ENCODE measurements around the gene KRT72. TPM values are rescaled to one million over a fixed set of nuclear protein-coding genes. Genes with fewer than 3 reads are reported as not detected.

Gene KRT72
- total RNA-seq, 1 experiment from 2014 or later: not detected

- BruUV-seq (replicated peaks): no TSS peak
- ChIA-PET CTCF (no interaction called here), POLR2A (ENCODE audit: unreplicated experiment) (no interaction called here)
- no peak overlapping the region for H3K4me2 ChIP-seq (ENCODE audit: low read length)
- no peaks in the 10 kb centered on the region for H3K79me2 ChIP-seq (ENCODE audit: low read length)
- peaks cover 32% of the 10 kb centered on the region for H3K27me3 ChIP-seq (ENCODE audit: low read length)
- DNase-seq (no peak), ATAC-seq (no peak)
- H3K27ac ChIP-seq (ENCODE audit: low read length): no peak overlapping the region
- no peaks in the 10 kb centered on the region for H4K20me1 ChIP-seq (ENCODE audit: low read length)
- no peak overlapping the region for H3K4me3 ChIP-seq (ENCODE audit: low read length)
- no peaks in the 10 kb centered on the region for H3K9me3 ChIP-seq (ENCODE audit: low read length)
- no peak overlapping the region for H3K9ac ChIP-seq (ENCODE audit: low read length)
- no peaks in the 10 kb centered on the region for H3F3A ChIP-seq (ENCODE audit: low read length, unreplicated experiment)
- no peak overlapping the region for H2AFZ ChIP-seq (ENCODE audit: low read length)
- intact Hi-C loops (cut with micrococcal nuclease): no loop called here
- H3K4me1 ChIP-seq (ENCODE audit: insufficient read depth, low read length): no peaks in the 10 kb centered on the region
- no peaks in the 10 kb centered on the region for H3K9me2 ChIP-seq (replicated peaks; ENCODE audit: low read length)
- H3K36me3 ChIP-seq (ENCODE audit: low read depth, low read length): no peaks in the 10 kb centered on the region
- TF ChIP-seq, protein P1, sequence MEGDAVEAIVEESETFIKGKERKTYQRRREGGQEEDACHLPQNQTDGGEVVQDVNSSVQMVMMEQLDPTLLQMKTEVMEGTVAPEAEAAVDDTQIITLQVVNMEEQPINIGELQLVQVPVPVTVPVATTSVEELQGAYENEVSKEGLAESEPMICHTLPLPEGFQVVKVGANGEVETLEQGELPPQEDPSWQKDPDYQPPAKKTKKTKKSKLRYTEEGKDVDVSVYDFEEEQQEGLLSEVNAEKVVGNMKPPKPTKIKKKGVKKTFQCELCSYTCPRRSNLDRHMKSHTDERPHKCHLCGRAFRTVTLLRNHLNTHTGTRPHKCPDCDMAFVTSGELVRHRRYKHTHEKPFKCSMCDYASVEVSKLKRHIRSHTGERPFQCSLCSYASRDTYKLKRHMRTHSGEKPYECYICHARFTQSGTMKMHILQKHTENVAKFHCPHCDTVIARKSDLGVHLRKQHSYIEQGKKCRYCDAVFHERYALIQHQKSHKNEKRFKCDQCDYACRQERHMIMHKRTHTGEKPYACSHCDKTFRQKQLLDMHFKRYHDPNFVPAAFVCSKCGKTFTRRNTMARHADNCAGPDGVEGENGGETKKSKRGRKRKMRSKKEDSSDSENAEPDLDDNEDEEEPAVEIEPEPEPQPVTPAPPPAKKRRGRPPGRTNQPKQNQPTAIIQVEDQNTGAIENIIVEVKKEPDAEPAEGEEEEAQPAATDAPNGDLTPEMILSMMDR (conservative IDR thresholded peaks at IDR 0.05; ENCODE audit: low read depth, low read length): no peak
- no peak for TF ChIP-seq EZH2phosphoT487 (IDR thresholded peaks at IDR 0.05; ENCODE audit: borderline replicate concordance, low read length)
- TF ChIP-seq EZH2 (IDR thresholded peaks at IDR 0.05; ENCODE audit: low read length, unreplicated experiment): no peak
Measured at GRCh38 chr12:52636592-52637258, 35.5 kb upstream of the KRT72 start.

- TF ChIP-seq, protein P1 (conservative IDR thresholded peaks at IDR 0.05; ENCODE audit: low read depth, low read length): no peak
- no peak for TF ChIP-seq EZH2 (IDR thresholded peaks at IDR 0.05; ENCODE audit: low read length, unreplicated experiment)
- no peak for TF ChIP-seq EZH2phosphoT487 (IDR thresholded peaks at IDR 0.05; ENCODE audit: borderline replicate concordance, low read length)
- BruUV-seq (replicated peaks): no TSS peak
- H3K4me3 ChIP-seq (ENCODE audit: low read length): no peak overlapping the region
Measured at GRCh38 chr12:52636189-52636588, 34.9 kb upstream of the KRT72 start.

DNA sequence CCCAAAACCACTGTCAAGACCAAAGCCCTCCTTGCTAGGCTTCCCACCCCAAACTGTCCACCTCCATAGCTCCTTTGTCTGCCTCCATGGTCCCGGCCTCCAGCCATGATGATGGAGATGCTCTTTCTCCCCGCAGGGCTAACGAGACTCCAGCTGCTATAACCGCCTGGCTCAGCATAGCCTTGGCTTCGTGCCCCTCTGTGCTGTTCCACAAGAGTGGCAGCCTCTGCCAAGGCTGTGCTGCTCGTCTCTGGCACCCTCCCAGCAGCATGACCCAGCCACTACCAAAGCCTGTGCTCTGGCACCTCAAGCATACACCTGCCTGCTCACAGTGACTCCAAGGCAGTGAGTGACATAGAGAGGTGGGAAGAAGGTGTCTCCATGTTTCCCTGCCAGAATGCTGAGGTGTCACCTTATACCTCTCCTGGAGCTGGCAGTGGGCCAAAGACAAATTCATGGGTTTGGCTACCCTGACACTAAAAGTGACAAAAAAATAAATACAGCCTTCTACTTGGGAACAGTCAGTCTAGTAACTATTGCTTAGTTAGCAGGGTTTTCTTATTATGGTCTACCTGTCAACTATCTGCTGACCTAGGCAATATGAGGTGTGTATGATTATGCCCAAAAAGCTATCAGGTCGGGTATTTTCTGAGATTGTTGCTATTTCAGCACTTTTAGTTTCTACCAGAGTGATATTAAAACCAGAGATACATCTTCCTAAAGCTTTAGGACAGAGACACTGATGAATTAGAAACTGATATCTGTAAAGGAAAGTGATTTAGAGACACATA lies 33.2 kb upstream of the KRT72 start:
- no TSS peak for BruUV-seq (replicated peaks)
- POLR2A ChIA-PET (ENCODE audit: unreplicated experiment): no interaction called here
- Histone ChIP-seq H3K9ac (ENCODE audit: low read length) (no peak overlapping the region), H3K4me2 (ENCODE audit: low read length) (no peak overlapping the region), H3K4me1 (ENCODE audit: insufficient read depth, low read length) (no peaks in the 10 kb centered on the region), H4K20me1 (ENCODE audit: low read length) (no peaks in the 10 kb centered on the region), H3K9me3 (ENCODE audit: low read length) (no peaks in the 10 kb centered on the region), H3K27ac (ENCODE audit: low read length) (no peak overlapping the region), H3K9me2 (replicated peaks; ENCODE audit: low read length) (no peaks in the 10 kb centered on the region), H3K27me3 (ENCODE audit: low read length) (peaks cover 23% of the 10 kb centered on the region; the same call in 1 of the 2 replicates), H3F3A (ENCODE audit: low read length, unreplicated experiment) (no peaks in the 10 kb centered on the region), H3K79me2 (ENCODE audit: low read length) (no peaks in the 10 kb centered on the region), H3K4me3 (ENCODE audit: low read length) (no peak overlapping the region), H2AFZ (ENCODE audit: low read length) (no peak overlapping the region), H3K36me3 (ENCODE audit: low read depth, low read length) (no peaks in the 10 kb centered on the region)
- no peak for TF ChIP-seq EZH2 (IDR thresholded peaks at IDR 0.05; ENCODE audit: low read length, unreplicated experiment)
- no peak for TF ChIP-seq EZH2phosphoT487 (IDR thresholded peaks at IDR 0.05; ENCODE audit: borderline replicate concordance, low read length)
- TF ChIP-seq, protein P1 (conservative IDR thresholded peaks at IDR 0.05; ENCODE audit: low read depth, low read length): no peak
- CTCF ChIA-PET: no interaction called here
- no peak for DNase-seq
- ATAC-seq: no peak
- intact Hi-C loops (cut with micrococcal nuclease): no loop called here

More at GRCh38 chr12:52636189-52636588, 34.9 kb upstream of the KRT72 start:
- H4K20me1 ChIP-seq (ENCODE audit: low read length): no peaks in the 10 kb centered on the region
- no peaks in the 10 kb centered on the region for H3K79me2 ChIP-seq (ENCODE audit: low read length)
- H3K27ac ChIP-seq (ENCODE audit: low read length): no peak overlapping the region
- H3K36me3 ChIP-seq (ENCODE audit: low read depth, low read length): no peaks in the 10 kb centered on the region
- peaks cover 26% of the 10 kb centered on the region for H3K27me3 ChIP-seq (ENCODE audit: low read length)
- H3K9ac ChIP-seq (ENCODE audit: low read length): no peak overlapping the region
- H3K4me2 ChIP-seq (ENCODE audit: low read length): no peak overlapping the region
- H2AFZ ChIP-seq (ENCODE audit: low read length): no peak overlapping the region
- no peaks in the 10 kb centered on the region for H3K4me1 ChIP-seq (ENCODE audit: insufficient read depth, low read length)
- no peaks in the 10 kb centered on the region for H3F3A ChIP-seq (ENCODE audit: low read length, unreplicated experiment)
- ATAC-seq: no peak
- no peak for DNase-seq
- H3K9me3 ChIP-seq (ENCODE audit: low read length): no peaks in the 10 kb centered on the region
- ChIA-PET CTCF (no interaction called here), POLR2A (ENCODE audit: unreplicated experiment) (no interaction called here)
- H3K9me2 ChIP-seq (replicated peaks; ENCODE audit: low read length): no peaks in the 10 kb centered on the region
- intact Hi-C loops (cut with micrococcal nuclease): no loop called here
